22Rv1 (cell line): ENCODE results near the gene FMN1.

Source experiments
- CTCF ChIP-seq: fragments of 450-650 bp; IDR thresholded peaks from 2 replicates; pipeline ENCODE4 v1.5.1; 2017; ENCODE audit warnings: mild to moderate bottlenecking
- ZFX ChIP-seq: fragments of 450-650 bp; IDR thresholded peaks from 2 replicates; pipeline ENCODE4 v1.6.1; 2017; ENCODE audit warnings: antibody characterized with exemption, borderline replicate concordance

GRCh38 chr15:32767236-32767635 lies 427.3 kb downstream of the FMN1 start:
- no peak for TF ChIP-seq CTCF
- TF ChIP-seq ZFX, result no peak
